Breast epithelium (tissue), 4 donors: ENCODE data around the gene DPP8. TPM values are rescaled to one million over a fixed set of nuclear protein-coding genes. Genes with fewer than 3 reads are reported as not detected.
"Not testable (repeated sequence)": the region's sequence is repeated elsewhere in the genome, so short reads cannot be mapped to it uniquely, and the experiment has no call there.

Experiments
- DNase-seq, 2 donors: peaks; one replicate each; pipeline ENCODE4 v3.0.0-alpha.2; 2019; ENCODE audit warnings: low spot score in 2 of 2
- H3K27ac ChIP-seq, 2 donors: fragments of 200-600 bp; sonication (generic) in 1 of 2; one replicate each; pipeline ENCODE4 v1.5.1; 2016 to 2019; ENCODE audit warnings: mild to moderate bottlenecking in 1 of 2
- H3K27me3 ChIP-seq, 2 donors: fragments of 200-600 bp; sonication (generic) in 1 of 2; one replicate each; pipeline versions ENCODE4 v1.5.1 to v1.6.0; 2017 to 2019; ENCODE audit warnings: control low read depth in 1 of 2, mild to moderate bottlenecking in 1 of 2
- H3K36me3 ChIP-seq: fragments of 200-600 bp; one replicate; pipeline ENCODE4 v1.5.1; 2019
- H3K4me1 ChIP-seq, 2 donors: fragments of 200-600 bp; sonication (generic); one replicate each; pipeline ENCODE4 v1.5.1; 2016 to 2019; ENCODE audit warnings: control low read depth in 1 of 2
- H3K4me3 ChIP-seq, 3 donors: fragments of 200-600 bp; sonication (generic); 1 replicate in 2 of 3; 2 replicates in 1 of 3; pipeline ENCODE4 v1.5.1; 2016 to 2019; ENCODE audit warnings: mild to moderate bottlenecking in 3 of 3, moderate library complexity in 2 of 3
- H3K9me3 ChIP-seq, 2 donors: fragments of 200-600 bp; sonication (generic) in 1 of 2; one replicate each; pipeline ENCODE4 v1.5.1; 2016 to 2019; ENCODE audit warnings: control low read depth in 1 of 2
- POLR2A ChIP-seq: fragments of 450-650 bp; IDR thresholded peaks from one replicate; pipeline ENCODE4 v1.6.1; 2016; ENCODE audit warnings: antibody characterized with exemption, mild to moderate bottlenecking, moderate library complexity
- POLR2AphosphoS5 ChIP-seq, 3 donors: sonication (generic); formaldehyde crosslinking; IDR thresholded peaks; one replicate each; pipeline ENCODE4 v1.6.1; 2017; ENCODE audit warnings: antibody characterized with exemption in 3 of 3
- intact Hi-C: fragments of 100-400 bp; cut with DNase I; formaldehyde crosslinking; loops from one replicate; pipeline ENCODE4 v1.15.1; 2023; ENCODE audit warnings: low total_unique reads
- total RNA-seq, 3 donors: library from RNA; depleted of rRNA; stranded (reverse); fragments of >200 nt; gene quantifications; one replicate each; pipeline ENCODE4 v1.1.0, GENCODE V29; 2016
- TF ChIP-seq, protein P1 (sequence below), 3 donors: fragments of 450-650 bp; IDR thresholded peaks; one replicate each; pipeline ENCODE4 v1.5.1; 2016 to 2017; ENCODE audit warnings: antibody characterized with exemption in 3 of 3, mild to moderate bottlenecking in 3 of 3, moderate library complexity in 3 of 3

Gene DPP8
- total RNA-seq, 3 donors from 2014 or later = 35.0 to 47.0 (median 42.6) TPM

DNA sequence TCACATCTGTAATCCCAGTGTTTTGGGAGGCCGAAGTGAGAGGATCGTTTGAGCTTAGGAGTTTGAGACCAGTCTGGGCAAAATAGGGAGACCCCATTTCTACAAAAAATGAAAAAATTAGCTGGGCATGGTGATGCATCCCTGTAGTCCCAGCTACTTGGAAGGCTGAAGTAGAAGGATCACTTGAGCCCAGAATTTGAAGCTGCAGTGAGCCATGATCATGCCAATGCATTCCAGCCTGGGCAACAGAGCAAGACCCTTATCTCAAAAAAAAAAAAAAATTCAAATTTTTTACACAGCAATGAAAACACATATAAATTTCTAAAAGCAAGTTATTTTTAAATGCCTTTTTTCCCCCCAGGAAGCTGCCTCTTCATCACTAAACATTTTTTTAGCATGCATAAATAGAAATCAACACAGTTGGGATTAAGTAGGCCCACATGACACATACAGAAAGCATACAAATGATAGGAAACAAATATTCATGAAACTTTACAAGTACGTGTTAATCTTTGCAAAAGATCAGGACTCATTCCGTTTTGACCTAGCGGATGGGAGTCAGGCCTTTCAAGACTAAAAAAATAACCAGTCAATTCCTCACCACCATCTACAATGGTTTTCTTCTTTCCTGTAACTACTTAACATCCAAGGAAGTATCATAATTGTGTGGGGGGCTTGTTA is 49.1 kb downstream of the DPP8 start:
- intact Hi-C loops = no loop called here

DNA sequence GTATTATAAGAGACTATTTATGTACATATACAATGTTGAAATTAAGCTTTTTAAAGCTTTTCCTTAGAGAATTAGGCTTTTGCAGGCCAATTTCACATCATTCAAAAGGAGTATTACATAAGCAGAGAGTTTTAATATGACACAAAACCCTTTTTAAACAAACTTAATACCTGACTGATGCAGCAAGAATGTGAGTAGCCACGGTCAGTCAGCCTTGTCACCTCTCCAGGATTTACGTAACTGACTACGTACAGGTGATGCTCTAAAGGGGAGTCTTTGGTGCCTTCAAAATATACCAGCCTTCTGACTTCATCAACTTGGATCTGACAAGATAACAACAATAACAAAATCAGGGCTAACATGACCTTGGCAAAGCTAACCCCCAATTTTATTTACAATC is 50.6 kb downstream of the DPP8 start:
- Histone ChIP-seq H3K9me3 (no peaks in the 10 kb centered on the region), H3K27me3 (no peaks in the 10 kb centered on the region), H3K27ac (no peak overlapping the region), H3K4me1 (no peaks in the 10 kb centered on the region), H3K4me3 (no peak overlapping the region), H3K36me3 (peaks cover 5% of the 10 kb centered on the region)
- TF ChIP-seq POLR2A (no peak), POLR2AphosphoS5 (IDR thresholded peaks at IDR 0.05) (no peak)
- TF ChIP-seq, protein P1, sequence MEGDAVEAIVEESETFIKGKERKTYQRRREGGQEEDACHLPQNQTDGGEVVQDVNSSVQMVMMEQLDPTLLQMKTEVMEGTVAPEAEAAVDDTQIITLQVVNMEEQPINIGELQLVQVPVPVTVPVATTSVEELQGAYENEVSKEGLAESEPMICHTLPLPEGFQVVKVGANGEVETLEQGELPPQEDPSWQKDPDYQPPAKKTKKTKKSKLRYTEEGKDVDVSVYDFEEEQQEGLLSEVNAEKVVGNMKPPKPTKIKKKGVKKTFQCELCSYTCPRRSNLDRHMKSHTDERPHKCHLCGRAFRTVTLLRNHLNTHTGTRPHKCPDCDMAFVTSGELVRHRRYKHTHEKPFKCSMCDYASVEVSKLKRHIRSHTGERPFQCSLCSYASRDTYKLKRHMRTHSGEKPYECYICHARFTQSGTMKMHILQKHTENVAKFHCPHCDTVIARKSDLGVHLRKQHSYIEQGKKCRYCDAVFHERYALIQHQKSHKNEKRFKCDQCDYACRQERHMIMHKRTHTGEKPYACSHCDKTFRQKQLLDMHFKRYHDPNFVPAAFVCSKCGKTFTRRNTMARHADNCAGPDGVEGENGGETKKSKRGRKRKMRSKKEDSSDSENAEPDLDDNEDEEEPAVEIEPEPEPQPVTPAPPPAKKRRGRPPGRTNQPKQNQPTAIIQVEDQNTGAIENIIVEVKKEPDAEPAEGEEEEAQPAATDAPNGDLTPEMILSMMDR (IDR thresholded peaks at IDR 0.05) = no peak
- DNase-seq = no peak
- intact Hi-C loops = no loop called here

More for the DNA sequence above, 49.1 kb downstream of the DPP8 start:
- Histone ChIP-seq H3K4me3 (no peak overlapping the region), H3K4me1 (no peaks in the 10 kb centered on the region), H3K27ac (no peak overlapping the region), H3K27me3 (no peaks in the 10 kb centered on the region), H3K9me3 (no peaks in the 10 kb centered on the region), H3K36me3 (peaks cover 5% of the 10 kb centered on the region)
- DNase-seq = no peak
- TF ChIP-seq, protein P1 (IDR thresholded peaks at IDR 0.05) = no peak
- TF ChIP-seq POLR2A (no peak), POLR2AphosphoS5 (IDR thresholded peaks at IDR 0.05) (no peak)

GRCh38 chr15:65463096-65463495 is 54.4 kb downstream of the DPP8 start:
- DNase-seq, H3K36me3 ChIP-seq, H3K27ac ChIP-seq, intact Hi-C loops, H3K27me3 ChIP-seq, H3K9me3 ChIP-seq, H3K4me1 ChIP-seq, H3K4me3 ChIP-seq: not testable (repeated sequence)

- intact Hi-C loops = no loop called here
- no peaks in the 10 kb centered on the region for H3K4me1 ChIP-seq
- H3K9me3 ChIP-seq = no peaks in the 10 kb centered on the region
- no peaks in the 10 kb centered on the region for H3K36me3 ChIP-seq
- no peak overlapping the region for H3K27ac ChIP-seq
- no peak overlapping the region for H3K4me3 ChIP-seq
- no peak for DNase-seq
- TF ChIP-seq, protein P1 (IDR thresholded peaks at IDR 0.05) = no peak
- TF ChIP-seq POLR2A (no peak), POLR2AphosphoS5 (IDR thresholded peaks at IDR 0.05) (no peak)
- H3K27me3 ChIP-seq = no peaks in the 10 kb centered on the region
These were observed 56.6 kb downstream of the DPP8 start for GRCh38 chr15:65460741-65461347.

DNA sequence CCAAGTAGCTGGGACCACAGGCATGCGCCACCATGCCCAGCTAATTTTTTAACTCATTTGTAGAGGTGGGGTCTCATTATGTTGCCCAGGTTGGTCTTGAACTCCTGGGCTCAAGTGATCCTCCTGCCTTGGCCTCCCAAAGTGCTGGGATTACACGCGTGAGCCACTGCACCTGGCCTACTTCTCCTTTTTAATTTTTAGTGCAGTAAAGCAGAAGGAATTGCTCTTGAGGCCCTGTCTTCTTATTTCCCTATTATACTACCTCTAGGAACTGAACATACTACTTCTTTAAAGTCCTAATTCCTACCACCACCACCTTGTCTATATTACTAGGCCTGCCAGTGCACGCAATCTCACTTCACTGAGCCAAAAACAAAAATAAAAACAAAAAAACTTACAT is 62.2 kb downstream of the DPP8 start:
- H3K4me3 ChIP-seq, DNase-seq, H3K27ac ChIP-seq, H3K27me3 ChIP-seq, H3K36me3 ChIP-seq, intact Hi-C loops, H3K4me1 ChIP-seq, H3K9me3 ChIP-seq: not testable (repeated sequence)

DNA sequence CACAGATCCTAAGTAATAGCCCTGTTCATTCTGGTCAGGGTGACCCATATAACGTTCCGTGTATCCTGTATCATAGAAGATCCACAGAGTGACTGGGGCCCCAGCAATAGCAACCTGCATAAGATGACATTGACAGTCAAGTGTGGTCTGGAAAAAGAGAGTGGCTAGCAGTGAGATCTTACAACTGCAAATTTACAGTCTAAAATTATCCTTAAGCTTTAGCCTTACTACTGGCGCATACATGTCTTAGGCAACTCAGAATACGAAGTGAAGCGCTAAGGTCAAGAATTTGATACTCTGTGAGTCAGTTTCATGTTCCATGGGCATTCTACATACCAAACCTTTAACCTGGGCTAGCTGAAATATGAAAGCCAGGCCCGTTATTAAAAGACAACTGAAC is 65.5 kb downstream of the DPP8 start:
- no peaks in the 10 kb centered on the region for H3K36me3 ChIP-seq
- no peak for DNase-seq
- H3K27ac ChIP-seq = no peak overlapping the region
- H3K9me3 ChIP-seq = no peaks in the 10 kb centered on the region
- H3K4me1 ChIP-seq = no peaks in the 10 kb centered on the region
- TF ChIP-seq, protein P1 (IDR thresholded peaks at IDR 0.05) = no peak
- TF ChIP-seq POLR2A (no peak), POLR2AphosphoS5 (IDR thresholded peaks at IDR 0.05) (no peak)
- no peaks in the 10 kb centered on the region for H3K27me3 ChIP-seq
- intact Hi-C loops = no loop called here
- no peak overlapping the region for H3K4me3 ChIP-seq
